ENCODE data around the gene KCNQ1OT1.

GRCh38 chr11:2583605-2583958 lies 116.2 kb downstream of the KCNQ1OT1 start:
- TF ChIP-seq, protein P1, sequence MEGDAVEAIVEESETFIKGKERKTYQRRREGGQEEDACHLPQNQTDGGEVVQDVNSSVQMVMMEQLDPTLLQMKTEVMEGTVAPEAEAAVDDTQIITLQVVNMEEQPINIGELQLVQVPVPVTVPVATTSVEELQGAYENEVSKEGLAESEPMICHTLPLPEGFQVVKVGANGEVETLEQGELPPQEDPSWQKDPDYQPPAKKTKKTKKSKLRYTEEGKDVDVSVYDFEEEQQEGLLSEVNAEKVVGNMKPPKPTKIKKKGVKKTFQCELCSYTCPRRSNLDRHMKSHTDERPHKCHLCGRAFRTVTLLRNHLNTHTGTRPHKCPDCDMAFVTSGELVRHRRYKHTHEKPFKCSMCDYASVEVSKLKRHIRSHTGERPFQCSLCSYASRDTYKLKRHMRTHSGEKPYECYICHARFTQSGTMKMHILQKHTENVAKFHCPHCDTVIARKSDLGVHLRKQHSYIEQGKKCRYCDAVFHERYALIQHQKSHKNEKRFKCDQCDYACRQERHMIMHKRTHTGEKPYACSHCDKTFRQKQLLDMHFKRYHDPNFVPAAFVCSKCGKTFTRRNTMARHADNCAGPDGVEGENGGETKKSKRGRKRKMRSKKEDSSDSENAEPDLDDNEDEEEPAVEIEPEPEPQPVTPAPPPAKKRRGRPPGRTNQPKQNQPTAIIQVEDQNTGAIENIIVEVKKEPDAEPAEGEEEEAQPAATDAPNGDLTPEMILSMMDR (conservative IDR thresholded peaks at IDR 0.05; ENCODE audit: low read length), result no peak
- no peak for TF ChIP-seq EZH2phosphoT487 (IDR thresholded peaks at IDR 0.05; ENCODE audit: borderline replicate concordance)

Data from Loucy (cell line).